ENCODE measurements around the gene MAML3.

MAML3 gene

DNA sequence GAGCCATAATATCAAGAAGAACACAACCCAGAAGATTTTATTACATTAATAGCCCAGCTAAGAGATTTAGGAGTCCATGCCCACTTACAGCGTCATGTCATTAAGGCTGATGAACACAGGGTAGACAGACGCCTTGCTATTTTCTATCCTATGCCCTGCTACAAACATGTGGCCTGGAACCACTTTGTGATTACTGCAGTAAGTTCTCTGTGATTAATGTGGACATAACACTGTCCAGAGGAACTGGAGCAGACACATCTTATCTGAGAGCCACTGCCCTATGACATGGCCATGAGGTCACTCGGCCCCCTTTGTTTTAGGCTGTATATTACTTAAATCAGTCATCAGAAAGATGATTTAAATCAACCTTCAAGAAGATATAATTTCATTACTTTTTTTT, 211.7 kb downstream of the MAML3 start:
- TF ChIP-seq, protein P1, sequence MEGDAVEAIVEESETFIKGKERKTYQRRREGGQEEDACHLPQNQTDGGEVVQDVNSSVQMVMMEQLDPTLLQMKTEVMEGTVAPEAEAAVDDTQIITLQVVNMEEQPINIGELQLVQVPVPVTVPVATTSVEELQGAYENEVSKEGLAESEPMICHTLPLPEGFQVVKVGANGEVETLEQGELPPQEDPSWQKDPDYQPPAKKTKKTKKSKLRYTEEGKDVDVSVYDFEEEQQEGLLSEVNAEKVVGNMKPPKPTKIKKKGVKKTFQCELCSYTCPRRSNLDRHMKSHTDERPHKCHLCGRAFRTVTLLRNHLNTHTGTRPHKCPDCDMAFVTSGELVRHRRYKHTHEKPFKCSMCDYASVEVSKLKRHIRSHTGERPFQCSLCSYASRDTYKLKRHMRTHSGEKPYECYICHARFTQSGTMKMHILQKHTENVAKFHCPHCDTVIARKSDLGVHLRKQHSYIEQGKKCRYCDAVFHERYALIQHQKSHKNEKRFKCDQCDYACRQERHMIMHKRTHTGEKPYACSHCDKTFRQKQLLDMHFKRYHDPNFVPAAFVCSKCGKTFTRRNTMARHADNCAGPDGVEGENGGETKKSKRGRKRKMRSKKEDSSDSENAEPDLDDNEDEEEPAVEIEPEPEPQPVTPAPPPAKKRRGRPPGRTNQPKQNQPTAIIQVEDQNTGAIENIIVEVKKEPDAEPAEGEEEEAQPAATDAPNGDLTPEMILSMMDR (IDR thresholded peaks at IDR 0.05; ENCODE audit: low read depth, low read length, missing control alignments), result no peak
- no peak overlapping the region for H3K4me3 ChIP-seq (replicated peaks; ENCODE audit: low read depth, low read length)
- no peak for DNase-seq (ENCODE audit: extremely low read depth, low read depth)

DNA sequence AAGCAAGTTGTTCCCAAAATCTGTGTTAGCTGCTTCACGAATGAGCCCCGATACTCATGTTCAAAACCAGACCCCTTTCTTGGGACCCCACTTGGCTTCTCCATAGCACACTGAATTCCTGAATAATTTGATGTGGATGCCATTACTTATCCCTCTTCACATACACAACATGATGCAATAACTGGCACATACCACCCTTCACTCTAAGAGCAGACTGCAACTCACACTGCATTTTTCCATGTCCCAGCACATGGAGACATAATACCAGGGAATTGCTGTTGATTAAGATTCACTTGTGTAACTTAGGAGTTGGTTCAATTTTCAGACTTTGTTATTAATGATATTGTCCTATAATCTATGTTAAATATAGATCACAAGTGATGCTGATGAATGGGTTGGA, 213.4 kb downstream of the MAML3 start:
- TF ChIP-seq, protein P1 (IDR thresholded peaks at IDR 0.05; ENCODE audit: low read depth, low read length, missing control alignments), result no peak
- DNase-seq (ENCODE audit: extremely low read depth, low read depth), result no peak
- no peak overlapping the region for H3K4me3 ChIP-seq (replicated peaks; ENCODE audit: low read depth, low read length)

DNA sequence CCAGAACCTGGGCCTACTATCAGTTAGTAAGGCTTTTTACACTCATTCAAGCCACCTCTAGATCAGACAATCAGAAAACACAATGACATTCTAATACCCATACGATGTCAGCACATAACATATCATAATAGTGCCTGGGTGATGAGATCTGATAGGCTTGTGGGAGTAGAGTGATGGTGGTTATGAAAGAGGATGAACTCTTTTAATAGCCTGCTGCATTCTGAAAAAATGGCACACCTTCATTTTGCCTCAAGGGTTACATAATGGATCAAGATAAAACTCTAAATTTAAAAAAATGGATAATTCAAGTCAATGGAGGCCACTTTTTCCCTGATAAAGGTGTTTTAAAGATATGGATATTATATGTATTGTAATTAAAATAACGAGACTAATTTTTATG, 215.6 kb downstream of the MAML3 start:
- DNase-seq (ENCODE audit: extremely low read depth, low read depth), result no peak
- H3K4me3 ChIP-seq (replicated peaks; ENCODE audit: low read depth, low read length), result no peak overlapping the region
- TF ChIP-seq, protein P1 (IDR thresholded peaks at IDR 0.05; ENCODE audit: low read depth, low read length, missing control alignments), result no peak

DNA sequence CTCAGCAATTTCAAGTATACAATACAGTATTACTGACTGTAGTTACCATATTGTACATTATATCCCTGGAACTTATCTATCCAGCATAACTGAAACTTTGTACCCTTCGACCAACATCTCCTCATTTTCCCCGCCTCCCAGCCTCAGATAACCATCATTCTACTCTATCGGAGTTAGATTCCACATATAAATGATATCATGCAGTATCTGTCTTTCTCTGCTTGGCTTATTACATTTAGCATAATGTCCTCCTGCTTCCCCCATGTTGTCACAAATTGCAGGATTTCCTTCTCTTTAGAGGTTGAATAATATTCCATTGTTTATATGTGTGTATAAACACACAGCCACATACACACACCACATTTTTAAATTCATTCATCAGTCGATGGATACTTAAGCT, 218.1 kb downstream of the MAML3 start:
- TF ChIP-seq, protein P1 (IDR thresholded peaks at IDR 0.05; ENCODE audit: low read depth, low read length, missing control alignments), result no peak
- no peak for DNase-seq (ENCODE audit: extremely low read depth, low read depth)
- H3K4me3 ChIP-seq (replicated peaks; ENCODE audit: low read depth, low read length), result no peak overlapping the region

DNA sequence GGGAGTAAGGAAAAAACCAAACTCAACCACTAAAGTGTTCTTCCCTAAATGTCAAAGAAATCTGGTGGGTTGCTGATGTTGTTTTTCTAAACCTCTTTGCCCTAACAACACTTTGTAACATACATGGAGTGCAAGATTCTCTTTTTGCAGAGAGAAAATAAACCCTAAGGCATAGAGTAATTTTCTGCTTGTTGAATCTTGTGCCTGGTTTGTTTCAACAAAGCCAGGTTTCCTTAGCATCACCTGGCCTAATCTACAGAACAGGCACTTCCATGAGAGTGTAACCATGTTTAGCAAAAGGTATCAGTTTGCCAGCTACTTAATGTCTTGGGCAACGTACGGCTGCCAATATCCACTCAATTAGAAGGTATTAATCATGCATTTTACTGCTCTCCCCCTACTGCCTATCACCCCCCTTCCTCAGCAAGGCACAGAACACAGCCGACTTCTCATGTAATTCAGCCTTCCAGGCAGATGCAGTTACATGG, 219.2 kb downstream of the MAML3 start:
- no peak overlapping the region for H3K4me3 ChIP-seq (replicated peaks; ENCODE audit: low read depth, low read length)
- TF ChIP-seq, protein P1 (IDR thresholded peaks at IDR 0.05; ENCODE audit: low read depth, low read length, missing control alignments), result no peak
- no peak for DNase-seq (ENCODE audit: extremely low read depth, low read depth)

DNA sequence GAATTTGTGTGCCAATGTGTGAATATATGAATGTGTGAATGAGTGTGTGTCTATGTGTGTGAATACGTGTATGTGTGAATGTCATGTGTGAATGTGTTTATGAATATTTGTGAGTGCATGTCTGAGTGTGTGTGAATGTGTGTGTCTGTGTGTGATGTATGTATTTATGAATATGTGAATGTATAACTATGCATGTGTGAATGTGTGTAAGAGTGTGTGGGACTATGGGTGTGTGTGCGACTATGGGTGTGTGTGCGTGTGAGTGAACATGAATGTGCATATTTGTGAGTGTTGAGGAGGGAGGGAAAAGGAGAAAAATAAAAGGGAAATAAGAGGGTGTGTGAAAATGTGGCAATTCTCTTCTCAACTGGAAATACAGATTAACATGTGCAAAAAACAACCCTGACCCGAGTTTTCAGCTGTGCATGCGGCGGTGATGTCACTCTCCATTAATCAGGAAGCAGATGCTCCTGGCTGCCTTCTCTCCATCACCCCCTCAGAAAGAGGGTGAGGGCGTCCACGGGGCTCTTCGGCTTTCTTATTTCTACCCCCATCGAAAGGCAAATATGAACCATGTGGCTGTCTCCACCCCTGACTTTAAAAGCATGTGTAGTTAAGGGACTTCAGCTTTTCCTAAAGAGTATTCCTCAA, 219.8 kb downstream of the MAML3 start:
- DNase-seq (ENCODE audit: extremely low read depth, low read depth), result no peak
- TF ChIP-seq, protein P1 (IDR thresholded peaks at IDR 0.05; ENCODE audit: low read depth, low read length, missing control alignments), result no peak
- H3K4me3 ChIP-seq (replicated peaks; ENCODE audit: low read depth, low read length), result no peak overlapping the region

DNA sequence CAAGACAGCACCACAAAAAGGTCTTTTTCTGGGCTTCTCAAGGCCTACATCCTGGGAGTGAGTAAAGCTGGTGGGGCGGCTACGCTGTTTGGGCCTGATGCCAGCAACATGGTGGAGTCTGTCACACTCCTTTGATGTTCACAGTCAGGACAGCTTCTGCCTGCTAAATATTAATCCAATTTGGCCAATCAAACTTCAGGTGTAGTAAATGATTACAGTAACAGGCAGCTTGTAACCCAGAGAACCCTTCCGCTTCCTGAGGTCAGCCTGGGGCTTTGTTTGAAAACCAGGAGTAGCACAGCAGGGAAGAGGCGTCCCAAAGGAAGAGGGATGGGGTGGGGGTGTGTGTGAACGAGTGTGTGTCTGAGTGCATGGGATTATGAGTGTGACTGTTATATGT, 220.4 kb downstream of the MAML3 start:
- TF ChIP-seq, protein P1 (IDR thresholded peaks at IDR 0.05; ENCODE audit: low read depth, low read length, missing control alignments), result no peak

More for the DNA sequence above, 220.4 kb downstream of the MAML3 start:
- no peak for DNase-seq (ENCODE audit: extremely low read depth, low read depth)
- no peak overlapping the region for H3K4me3 ChIP-seq (replicated peaks; ENCODE audit: low read depth, low read length)

Data from HFF-Myc (cell line).